ENCODE results near the gene SKI. TPM values are rescaled to one million over a fixed set of nuclear protein-coding genes. Genes with fewer than 3 reads are reported as not detected.

Gene SKI
- total RNA-seq (2014; rRNA removed; shearing (Covaris generic)) (3.4 and 4.7 TPM in 2 replicates), total RNA-seq (2022) (10.0 and 11.7 TPM in 2 replicates), Bru-seq, nascent RNA (percentile 46 among the genes with signal in this experiment), BruChase-seq, experiment 1, labeled RNA remaining after a 6-hour chase (percentile 59 among the genes with signal in this experiment), BruChase-seq, experiment 2, labeled RNA remaining after a 2-hour chase (percentile 55 among the genes with signal in this experiment)
- long read RNA-seq, result 0 reads

- ChIA-PET POLR2A (no interaction called here), CTCF (ENCODE audit: unreplicated experiment) (no interaction called here)
- Histone ChIP-seq H3K9me3 (ENCODE audit: low read length) (no peaks in the 10 kb centered on the region), H2AFZ (ENCODE audit: low read length) (peak within 1 kb of the TSS; percentile 81), H3K27ac (ENCODE audit: low read depth, low read length, poor library complexity, severe bottlenecking) (no peak within 1 kb of the TSS), H3K4me2 (ENCODE audit: low read length) (peak within 1 kb of the TSS; percentile 79), H3K4me3 (ENCODE audit: low read depth, low read length, poor library complexity, severe bottlenecking) (peak within 1 kb of the TSS; percentile 70), H4K20me1 (ENCODE audit: insufficient read depth, low read length) (no peaks in the 10 kb centered on the region), H3K79me2 (ENCODE audit: insufficient read depth, low read depth, low read length) (no peaks in the 10 kb centered on the region), H3K36me3 (ENCODE audit: insufficient read depth, low read length) (no peaks in the 10 kb centered on the region), H3K9me2 (ENCODE audit: insufficient read depth, low read length) (no peaks in the 10 kb centered on the region), H3K4me1 (ENCODE audit: insufficient read depth, low read length, poor library complexity, severe bottlenecking) (peaks cover 34% of the 10 kb centered on the region)
- DNase-seq (ENCODE audit: low spot score), result no peak
- no TSS peak for BruUV-seq (replicated peaks)
- intact Hi-C loops (cut with micrococcal nuclease; ENCODE audit: unreplicated experiment), result no loop called here
- no peak for TF ChIP-seq EZH2phosphoT487 (IDR thresholded peaks at IDR 0.05; ENCODE audit: borderline replicate concordance, low read depth, low read length)
- no peak for TF ChIP-seq CTCF (conservative IDR thresholded peaks at IDR 0.05; ENCODE audit: low read length)
These were observed at the start of gene SKI for GRCh38 chr1:2228157-2228594. TSS of gene SKI (plus strand) at chr1:2228319. CDS start at chr1:2228767, 448 bp downstream.

GRCh38 chr1:2178875-2179274 is 49.2 kb upstream of the SKI start:
- Histone ChIP-seq H3K4me3 (ENCODE audit: low read depth, low read length, poor library complexity, severe bottlenecking) (no peak overlapping the region), H3K9me2 (ENCODE audit: insufficient read depth, low read length) (no peaks in the 10 kb centered on the region), H3K79me2 (ENCODE audit: insufficient read depth, low read depth, low read length) (no peaks in the 10 kb centered on the region), H4K20me1 (ENCODE audit: insufficient read depth, low read length) (no peaks in the 10 kb centered on the region), H3K9me3 (ENCODE audit: low read length) (no peaks in the 10 kb centered on the region), H3K27ac (ENCODE audit: low read depth, low read length, poor library complexity, severe bottlenecking) (no peak overlapping the region), H3K4me1 (ENCODE audit: insufficient read depth, low read length, poor library complexity, severe bottlenecking) (no peaks in the 10 kb centered on the region), H2AFZ (ENCODE audit: low read length) (no peak overlapping the region), H3K4me2 (ENCODE audit: low read length) (no peak overlapping the region), H3K36me3 (ENCODE audit: insufficient read depth, low read length) (no peaks in the 10 kb centered on the region)
- DNase-seq (ENCODE audit: low spot score), result no peak
- intact Hi-C loops (cut with micrococcal nuclease; ENCODE audit: unreplicated experiment), result no loop called here
- CTCF ChIA-PET (ENCODE audit: unreplicated experiment), result no interaction called here
- TF ChIP-seq EZH2phosphoT487 (IDR thresholded peaks at IDR 0.05; ENCODE audit: borderline replicate concordance, low read depth, low read length) (no peak), CTCF (conservative IDR thresholded peaks at IDR 0.05; ENCODE audit: low read length) (no peak)
- BruUV-seq (replicated peaks), result no TSS peak
- POLR2A ChIA-PET, result no interaction called here

GRCh38 chr1:2179283-2180013 is 48.7 kb upstream of the SKI start:
- H4K20me1 ChIP-seq (ENCODE audit: insufficient read depth, low read length), result no peaks in the 10 kb centered on the region
- no peak overlapping the region for H2AFZ ChIP-seq (ENCODE audit: low read length)
- intact Hi-C loops (cut with micrococcal nuclease; ENCODE audit: unreplicated experiment), result no loop called here
- H3K4me3 ChIP-seq (ENCODE audit: low read depth, low read length, poor library complexity, severe bottlenecking), result no peak overlapping the region
- H3K36me3 ChIP-seq (ENCODE audit: insufficient read depth, low read length), result no peaks in the 10 kb centered on the region
- CTCF ChIA-PET (ENCODE audit: unreplicated experiment), result no interaction called here
- H3K9me3 ChIP-seq (ENCODE audit: low read length), result no peaks in the 10 kb centered on the region
- H3K79me2 ChIP-seq (ENCODE audit: insufficient read depth, low read depth, low read length), result no peaks in the 10 kb centered on the region
- POLR2A ChIA-PET, result no interaction called here
- no peaks in the 10 kb centered on the region for H3K9me2 ChIP-seq (ENCODE audit: insufficient read depth, low read length)
- H3K4me2 ChIP-seq (ENCODE audit: low read length), result no peak overlapping the region
- BruUV-seq (replicated peaks), result no TSS peak
- TF ChIP-seq EZH2phosphoT487 (IDR thresholded peaks at IDR 0.05; ENCODE audit: borderline replicate concordance, low read depth, low read length), result no peak
- no peak for TF ChIP-seq CTCF (conservative IDR thresholded peaks at IDR 0.05; ENCODE audit: low read length)
- no peak for DNase-seq (ENCODE audit: low spot score)
- no peaks in the 10 kb centered on the region for H3K4me1 ChIP-seq (ENCODE audit: insufficient read depth, low read length, poor library complexity, severe bottlenecking)
- H3K27ac ChIP-seq (ENCODE audit: low read depth, low read length, poor library complexity, severe bottlenecking), result no peak overlapping the region

Measured in OCI-LY7 (cell line).